ENCODE measurements around the gene OR2V2. TPM values are rescaled to one million over a fixed set of nuclear protein-coding genes. Genes with fewer than 3 reads are reported as not detected.
"Not testable (repeated sequence)": the region's sequence is repeated elsewhere in the genome, so short reads cannot be mapped to it uniquely, and the experiment has no call there.

Gene OR2V2
- total RNA-seq, result not detected

GRCh38 chr5:181146927-181147636 lies at the start of gene OR2V2:
TSS of gene OR2V2 (plus strand) at chr5:181147586. CDS start at chr5:181154943, 7,357 bp downstream.
- not testable (repeated sequence) for H3K27ac Mint-ChIP-seq, H3K4me1 Mint-ChIP-seq, DNase-seq, H3K36me3 Mint-ChIP-seq, H3K9me3 Mint-ChIP-seq, H3K4me3 Mint-ChIP-seq
- peaks cover 40% of the 10 kb centered on the region for H3K27me3 Mint-ChIP-seq

- not testable (repeated sequence) for H3K9me3 Mint-ChIP-seq, H3K36me3 Mint-ChIP-seq, H3K4me1 Mint-ChIP-seq, H3K4me3 Mint-ChIP-seq, DNase-seq, H3K27ac Mint-ChIP-seq
- H3K27me3 Mint-ChIP-seq, result peaks cover 42% of the 10 kb centered on the region
Measured at GRCh38 chr5:181097759-181098491, 49.5 kb upstream of the OR2V2 start.

GRCh38 chr5:181098762-181099601 lies 48.4 kb upstream of the OR2V2 start:
- no peak for DNase-seq
- Mint-ChIP-seq H3K4me1 (peaks cover 9% of the 10 kb centered on the region), H3K4me3 (no peak overlapping the region), H3K27me3 (peaks cover 39% of the 10 kb centered on the region), H3K36me3 (no peaks in the 10 kb centered on the region), H3K27ac (no peak overlapping the region), H3K9me3 (no peaks in the 10 kb centered on the region)

GRCh38 chr5:181099602-181100086 lies 47.7 kb upstream of the OR2V2 start:
- Mint-ChIP-seq H3K27me3 (peaks cover 44% of the 10 kb centered on the region), H3K9me3 (no peaks in the 10 kb centered on the region), H3K4me1 (peaks cover 13% of the 10 kb centered on the region), H3K36me3 (no peaks in the 10 kb centered on the region), H3K4me3 (no peak overlapping the region), H3K27ac (no peak overlapping the region)
- no peak for DNase-seq

GRCh38 chr5:181100121-181100875 lies 47.1 kb upstream of the OR2V2 start:
- peaks cover 43% of the 10 kb centered on the region for H3K27me3 Mint-ChIP-seq
- H3K4me1 Mint-ChIP-seq, result peaks cover 16% of the 10 kb centered on the region
- H3K27ac Mint-ChIP-seq, result no peak overlapping the region
- no peak for DNase-seq
- H3K4me3 Mint-ChIP-seq, result peak overlapping the region; percentile 32
- no peaks in the 10 kb centered on the region for H3K36me3 Mint-ChIP-seq
- H3K9me3 Mint-ChIP-seq, result no peaks in the 10 kb centered on the region

- not testable (repeated sequence) for H3K4me3 Mint-ChIP-seq, H3K9me3 Mint-ChIP-seq, DNase-seq, H3K27ac Mint-ChIP-seq, H3K36me3 Mint-ChIP-seq
- Mint-ChIP-seq H3K4me1 (peaks cover 17% of the 10 kb centered on the region), H3K27me3 (peaks cover 45% of the 10 kb centered on the region)
Measured at GRCh38 chr5:181101030-181101641, 46.2 kb upstream of the OR2V2 start.

GRCh38 chr5:181101930-181102674 lies 45.3 kb upstream of the OR2V2 start:
- peaks cover 17% of the 10 kb centered on the region for H3K4me1 Mint-ChIP-seq
- not testable (repeated sequence) for H3K4me3 Mint-ChIP-seq, H3K27ac Mint-ChIP-seq, H3K9me3 Mint-ChIP-seq, DNase-seq, H3K36me3 Mint-ChIP-seq
- H3K27me3 Mint-ChIP-seq, result peaks cover 51% of the 10 kb centered on the region

- H3K27ac Mint-ChIP-seq, H3K9me3 Mint-ChIP-seq, DNase-seq, H3K36me3 Mint-ChIP-seq: not testable (repeated sequence)
- peak overlapping the region; percentile 65 for H3K4me3 Mint-ChIP-seq
- H3K4me1 Mint-ChIP-seq, result peaks cover 15% of the 10 kb centered on the region
- peaks cover 65% of the 10 kb centered on the region for H3K27me3 Mint-ChIP-seq
Measured at GRCh38 chr5:181104259-181104568, 43.2 kb upstream of the OR2V2 start.

GRCh38 chr5:181104606-181105390 lies 42.6 kb upstream of the OR2V2 start:
- not testable (repeated sequence) for H3K36me3 Mint-ChIP-seq, DNase-seq, H3K4me3 Mint-ChIP-seq, H3K9me3 Mint-ChIP-seq, H3K27ac Mint-ChIP-seq
- Mint-ChIP-seq H3K4me1 (peaks cover 13% of the 10 kb centered on the region), H3K27me3 (peaks cover 65% of the 10 kb centered on the region)

GRCh38 chr5:181105391-181106025 lies 41.9 kb upstream of the OR2V2 start:
- Mint-ChIP-seq H3K27me3 (peaks cover 63% of the 10 kb centered on the region), H3K9me3 (no peaks in the 10 kb centered on the region), H3K27ac (no peak overlapping the region), H3K4me3 (no peak overlapping the region), H3K36me3 (no peaks in the 10 kb centered on the region), H3K4me1 (peaks cover 10% of the 10 kb centered on the region)
- no peak for DNase-seq

- no peak overlapping the region for H3K4me3 Mint-ChIP-seq
- H3K27ac Mint-ChIP-seq, result no peak overlapping the region
- peaks cover 82% of the 10 kb centered on the region for H3K27me3 Mint-ChIP-seq
- no peaks in the 10 kb centered on the region for H3K36me3 Mint-ChIP-seq
- no peak for DNase-seq
- H3K9me3 Mint-ChIP-seq, result no peaks in the 10 kb centered on the region
- H3K4me1 Mint-ChIP-seq, result peaks cover 10% of the 10 kb centered on the region
Measured at GRCh38 chr5:181107699-181108098, 39.7 kb upstream of the OR2V2 start.

- H3K27me3 Mint-ChIP-seq, result peaks cover 83% of the 10 kb centered on the region
- H3K4me3 Mint-ChIP-seq, result no peak overlapping the region
- no peak for DNase-seq
- no peak overlapping the region for H3K27ac Mint-ChIP-seq
- no peaks in the 10 kb centered on the region for H3K9me3 Mint-ChIP-seq
- H3K36me3 Mint-ChIP-seq, result no peaks in the 10 kb centered on the region
- H3K4me1 Mint-ChIP-seq, result peaks cover 8% of the 10 kb centered on the region
Measured at GRCh38 chr5:181108578-181109165, 38.7 kb upstream of the OR2V2 start.
